Head of caudate nucleus (tissue), 42 donors: ENCODE data around the gene TPPP.
A peak's percentile ranks its signal among the peaks of the same experiment; 100 is the strongest.
"Not testable (repeated sequence)": the region's sequence is repeated elsewhere in the genome, so short reads cannot be mapped to it uniquely, and the experiment has no call there.

Source experiments
- DNase-seq, 42 donors: peaks; one replicate each; pipeline versions ENCODE4 v3.0.0 to v3.0.0-alpha.2; 2020 to 2021; ENCODE audit warnings: mixed read lengths in 7 of 42
- intact Hi-C: fragments of 100-400 bp; cut with DNase I; formaldehyde crosslinking; loops from one replicate; pipeline ENCODE4 v1.15.0; 2022

The TPPP gene

GRCh38 chr5:693271-694041 lies at the start of gene TPPP:
Gene TPPP (minus strand): TSS chr5:693352. CDS start chr5:678060, 15,292 bp downstream.
- intact Hi-C loops, result loop anchor here (10.0 kb wide), 1 partner anchor 91 kb away; the partner anchor contains the start of gene ZDHHC11B
- peak; percentile 73 to 98 (median 94) for DNase-seq

DNA sequence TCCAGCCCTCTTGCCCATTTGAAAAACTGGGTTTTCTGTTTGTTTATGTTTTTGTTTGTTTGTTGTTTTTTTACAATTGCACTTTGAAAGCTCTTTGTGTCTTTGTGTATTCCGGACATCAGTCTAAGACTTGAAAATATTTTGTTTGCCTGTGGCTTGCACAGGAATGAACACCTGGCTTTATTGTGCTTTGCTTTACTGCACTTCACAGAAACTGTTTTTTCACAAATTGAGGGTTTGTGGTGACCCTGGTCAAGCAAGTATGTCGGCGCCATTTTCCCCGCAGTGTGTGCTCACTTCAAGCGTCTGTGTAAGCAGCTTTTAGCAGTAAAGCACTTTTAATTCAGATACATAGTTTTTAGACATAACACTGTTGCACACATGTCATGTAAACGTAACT lies 49.1 kb upstream of the TPPP start:
- DNase-seq, intact Hi-C loops: not testable (repeated sequence)

GRCh38 chr5:734145-734544 lies 41.0 kb upstream of the TPPP start:
- DNase-seq, intact Hi-C loops: not testable (repeated sequence)

DNA sequence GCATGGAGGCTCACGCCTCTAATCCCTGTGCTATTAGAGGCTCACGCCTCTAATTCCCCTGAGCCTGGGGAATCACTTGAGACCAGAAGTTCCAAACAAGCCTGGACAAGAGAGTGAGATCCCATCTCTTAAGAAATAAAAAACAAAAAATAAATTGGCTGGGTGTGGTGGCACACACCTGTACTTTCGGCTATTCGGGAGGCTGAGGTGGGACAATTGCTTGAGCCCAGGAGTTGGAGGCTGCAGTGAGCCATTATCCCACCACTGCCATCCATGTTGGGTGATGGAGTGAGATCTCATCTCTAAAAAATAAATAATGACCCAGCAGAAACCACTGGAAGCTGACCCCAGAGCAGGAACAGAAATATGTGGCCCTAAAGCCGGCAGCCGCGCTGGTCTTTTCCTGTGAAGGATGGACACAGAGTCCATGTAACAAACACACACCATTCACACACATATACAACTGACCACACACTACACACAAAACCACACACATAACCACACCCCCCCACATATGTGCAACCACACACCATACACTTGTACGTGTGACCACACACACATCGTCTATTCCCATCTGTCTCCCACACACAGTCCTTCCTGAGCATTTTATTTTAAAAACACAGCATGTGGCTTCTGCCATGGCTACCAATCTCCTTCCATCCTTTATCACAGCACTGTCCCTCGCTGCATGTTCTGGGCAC lies 39.8 kb upstream of the TPPP start:
- intact Hi-C loops, DNase-seq: not testable (repeated sequence)

DNA sequence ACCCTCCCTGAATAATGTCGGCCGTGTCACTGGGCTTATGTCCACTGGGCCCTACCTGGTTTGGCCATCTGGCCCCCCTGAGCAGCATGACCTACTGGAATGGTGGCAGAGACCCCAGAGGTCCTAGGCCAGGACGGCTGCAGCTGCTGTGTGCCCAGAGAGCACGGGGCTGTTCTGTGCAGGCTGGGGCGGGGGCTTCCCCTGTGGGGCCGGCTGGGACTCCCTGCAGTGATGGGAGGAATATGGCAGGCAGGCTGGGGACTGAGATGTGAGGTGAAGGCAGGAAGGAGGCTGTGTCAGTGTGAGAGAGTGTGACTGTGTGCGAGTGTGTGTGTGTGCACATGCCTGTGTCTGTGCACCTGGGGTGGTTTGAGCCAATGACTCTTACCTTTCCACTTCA lies 36.1 kb upstream of the TPPP start:
- DNase-seq, intact Hi-C loops: not testable (repeated sequence)

GRCh38 chr5:727087-727486 lies 33.9 kb upstream of the TPPP start:
- DNase-seq, intact Hi-C loops: not testable (repeated sequence)

DNA sequence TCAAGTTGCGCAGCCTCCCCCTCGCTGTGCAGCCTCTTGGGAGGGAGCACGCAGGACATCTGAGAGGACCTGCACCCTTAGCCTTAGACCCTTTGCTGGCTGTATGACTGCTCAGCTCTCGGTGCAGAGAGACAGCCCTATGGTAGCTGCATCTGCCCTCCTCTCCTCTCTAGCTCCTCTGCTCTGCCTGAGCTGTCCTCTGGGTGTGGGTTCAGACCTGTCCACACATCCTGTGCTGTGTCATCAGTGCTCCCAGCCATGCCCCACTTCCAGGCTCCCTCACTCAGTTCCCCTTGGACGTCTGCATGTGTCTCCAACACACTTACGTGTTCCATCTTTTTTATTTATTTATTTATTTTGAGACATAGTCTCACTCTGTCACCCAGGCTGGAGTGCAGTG lies 30.7 kb upstream of the TPPP start:
- DNase-seq, result not testable (repeated sequence)

DNA sequence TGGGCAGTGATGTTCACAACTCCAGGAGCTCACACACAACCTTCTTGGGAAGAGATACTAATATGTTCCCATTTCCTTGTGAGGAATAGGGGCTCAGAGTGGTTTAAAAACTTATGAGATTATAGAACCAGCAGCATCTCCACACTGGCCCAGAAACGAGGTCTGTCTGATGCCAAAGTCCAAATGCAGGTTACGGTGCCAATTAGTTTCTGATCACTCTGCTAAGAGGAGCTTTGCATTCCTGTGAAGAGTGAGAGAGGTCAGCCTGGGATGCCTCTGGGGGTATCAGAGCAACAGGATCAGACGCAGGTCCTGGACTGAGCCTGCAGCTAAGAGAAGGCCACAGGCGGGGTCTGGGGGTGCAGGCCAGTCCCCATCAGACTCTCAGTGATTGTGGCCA lies 30.2 kb upstream of the TPPP start:
- intact Hi-C loops, result not testable (repeated sequence)

More for the DNA sequence above, 30.7 kb upstream of the TPPP start:
- intact Hi-C loops, result not testable (repeated sequence)

DNA sequence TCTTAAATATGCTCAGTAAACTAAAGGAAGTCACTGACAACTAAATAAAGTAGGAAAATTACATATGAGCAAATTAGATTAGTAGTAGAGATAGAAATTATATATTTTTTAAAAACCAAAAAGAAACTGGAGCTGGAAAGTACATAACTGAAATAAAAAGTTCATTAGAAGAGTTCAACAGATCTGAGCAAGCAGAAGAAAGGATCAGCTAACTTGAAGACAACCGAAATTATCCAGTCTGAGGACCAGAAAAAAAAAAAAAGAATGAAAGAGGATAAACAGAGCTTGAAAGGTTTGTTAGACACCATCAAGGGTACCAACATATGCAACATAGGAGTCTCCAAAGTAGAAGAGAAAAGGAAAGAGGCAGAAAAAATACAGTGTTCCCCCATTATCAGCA lies 26.2 kb upstream of the TPPP start:
- intact Hi-C loops, DNase-seq: not testable (repeated sequence)

More for the DNA sequence above, 30.2 kb upstream of the TPPP start:
- DNase-seq, result not testable (repeated sequence)

DNA sequence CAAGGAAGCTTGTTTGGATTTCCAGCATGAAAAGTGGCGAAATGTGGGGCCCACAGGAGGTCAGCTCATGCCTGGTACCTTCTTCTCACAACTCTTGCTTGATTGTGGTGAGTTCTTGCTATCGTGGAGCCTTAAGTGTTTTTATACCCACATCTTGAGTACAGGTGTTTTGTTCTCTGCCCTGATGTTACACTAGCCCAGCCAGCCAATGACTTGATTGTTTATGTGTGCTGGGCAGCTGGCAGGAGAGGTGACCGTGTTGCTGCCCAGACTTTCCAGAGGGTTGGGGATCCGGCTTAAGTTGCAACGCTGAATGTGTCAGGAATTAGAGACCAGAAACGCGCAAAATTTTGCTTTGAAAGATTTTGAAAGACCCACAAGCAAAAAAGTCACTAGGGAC lies 24.0 kb upstream of the TPPP start:
- intact Hi-C loops, result no loop called here
- peak in 10 of 42 donors; percentile 9 to 53 (median 26) for DNase-seq

GRCh38 chr5:716740-717139 lies 23.6 kb upstream of the TPPP start:
- DNase-seq, result peak in 1 of 42 donors; percentile 50
- intact Hi-C loops, result not testable (repeated sequence)

GRCh38 chr5:715636-716035 lies 22.5 kb upstream of the TPPP start:
- intact Hi-C loops, DNase-seq: not testable (repeated sequence)

DNA sequence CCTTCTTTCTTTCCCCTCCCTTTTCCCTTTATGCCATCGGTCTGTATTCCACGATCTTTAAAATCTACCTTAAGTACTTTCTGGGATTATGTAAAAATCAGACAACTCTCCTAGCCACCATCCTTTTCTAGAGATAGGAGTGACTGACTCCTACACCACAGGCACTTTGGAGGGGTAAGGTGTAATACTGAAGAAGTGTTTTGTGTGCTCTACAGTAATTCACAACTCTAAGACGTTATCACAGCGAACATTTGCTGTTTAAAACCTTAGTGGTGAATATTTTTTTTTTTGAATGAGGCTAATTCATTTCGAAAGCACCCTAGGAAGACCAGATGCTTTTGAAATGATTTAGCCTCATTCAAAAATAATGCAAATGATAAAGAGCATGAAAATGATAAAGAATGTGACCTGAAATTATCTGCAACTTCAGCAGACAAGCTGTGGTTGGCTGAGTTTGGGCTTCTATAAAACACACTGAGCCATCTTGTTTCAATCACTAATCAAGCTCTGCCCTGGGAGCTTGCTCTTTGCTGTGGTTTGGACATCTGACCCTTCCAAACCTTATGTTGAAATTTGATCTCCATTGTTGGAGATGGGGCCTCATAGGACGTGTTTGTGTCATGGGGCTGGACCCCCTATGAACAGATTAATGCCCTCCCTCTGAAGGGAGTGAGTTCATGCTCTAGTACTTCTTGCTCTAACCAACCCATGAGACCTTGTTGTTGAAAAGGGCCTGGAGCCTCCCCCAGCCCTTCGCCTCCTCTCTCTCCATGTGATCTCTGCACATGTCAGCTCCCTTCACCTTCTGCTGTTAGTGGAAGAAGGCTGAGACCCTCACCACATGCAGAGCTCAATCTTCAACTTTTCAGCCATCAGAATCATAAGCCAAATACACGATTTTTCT lies 21.3 kb upstream of the TPPP start:
- DNase-seq, intact Hi-C loops: not testable (repeated sequence)

DNA sequence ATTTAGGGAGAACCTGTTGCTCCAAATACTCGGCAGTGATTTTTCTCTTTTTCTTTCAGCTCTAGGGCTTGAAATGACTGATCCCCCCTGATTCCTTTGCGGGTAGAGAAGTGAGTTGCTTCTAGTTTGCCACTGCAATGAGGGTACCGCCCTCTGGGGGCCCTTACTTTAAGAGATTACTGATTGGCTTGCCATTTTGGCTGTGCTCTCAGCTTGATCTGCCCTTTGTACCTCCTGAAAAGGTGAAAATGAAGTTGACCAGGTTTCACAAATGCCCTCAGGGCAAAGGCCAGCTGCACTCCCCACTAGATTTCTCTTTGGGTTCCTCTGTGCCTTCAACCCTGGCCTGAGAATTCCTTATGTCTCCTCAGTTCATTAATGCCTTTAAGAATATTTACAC lies 20.5 kb upstream of the TPPP start:
- DNase-seq, intact Hi-C loops: not testable (repeated sequence)

- DNase-seq, intact Hi-C loops: not testable (repeated sequence)
Measured at GRCh38 chr5:708848-709517, 15.8 kb upstream of the TPPP start.

GRCh38 chr5:708374-708773 lies 15.2 kb upstream of the TPPP start:
- DNase-seq, intact Hi-C loops: not testable (repeated sequence)

- DNase-seq, intact Hi-C loops: not testable (repeated sequence)
Measured at GRCh38 chr5:706127-706526, 13.0 kb upstream of the TPPP start.
